GM12801 (cell line): ENCODE data around the gene FXR1.

Experiments used
- TF ChIP-seq, protein P1 (sequence below): IDR thresholded peaks from one replicate; pipeline ENCODE4 v1.5.1; 2011; ENCODE audit warnings: control low read depth; ENCODE audit not compliant: insufficient read length; ENCODE audit errors: extremely low read depth

The FXR1 gene

DNA sequence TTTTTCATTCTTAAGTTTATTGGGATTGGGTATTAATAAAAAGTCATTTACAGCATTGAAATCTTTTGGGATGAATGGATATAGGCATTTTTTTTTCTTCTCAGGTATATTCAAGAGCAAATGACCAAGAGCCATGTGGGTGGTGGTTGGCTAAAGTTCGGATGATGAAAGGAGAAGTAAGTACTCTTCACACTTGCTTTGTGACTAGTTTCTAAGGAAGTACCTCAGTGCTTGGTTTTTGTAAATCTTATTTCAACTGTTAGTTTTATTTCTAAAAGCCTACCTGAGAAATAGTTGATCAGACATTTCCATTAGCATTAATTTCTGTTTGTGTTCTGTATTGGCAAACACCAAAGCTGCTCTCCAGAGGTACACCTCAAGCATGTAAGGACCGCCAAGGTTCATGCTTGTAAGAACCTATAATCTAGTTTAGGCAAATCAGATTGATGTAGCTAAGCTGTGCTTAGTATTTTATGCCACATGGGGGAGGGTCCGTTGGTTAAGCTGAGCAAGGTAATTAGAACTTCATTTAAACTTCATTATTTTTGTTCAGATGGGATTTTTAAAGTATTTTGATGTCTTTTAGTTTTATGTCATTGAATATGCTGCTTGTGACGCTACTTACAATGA, 35.4 kb downstream of the FXR1 start:
- TF ChIP-seq, protein P1, sequence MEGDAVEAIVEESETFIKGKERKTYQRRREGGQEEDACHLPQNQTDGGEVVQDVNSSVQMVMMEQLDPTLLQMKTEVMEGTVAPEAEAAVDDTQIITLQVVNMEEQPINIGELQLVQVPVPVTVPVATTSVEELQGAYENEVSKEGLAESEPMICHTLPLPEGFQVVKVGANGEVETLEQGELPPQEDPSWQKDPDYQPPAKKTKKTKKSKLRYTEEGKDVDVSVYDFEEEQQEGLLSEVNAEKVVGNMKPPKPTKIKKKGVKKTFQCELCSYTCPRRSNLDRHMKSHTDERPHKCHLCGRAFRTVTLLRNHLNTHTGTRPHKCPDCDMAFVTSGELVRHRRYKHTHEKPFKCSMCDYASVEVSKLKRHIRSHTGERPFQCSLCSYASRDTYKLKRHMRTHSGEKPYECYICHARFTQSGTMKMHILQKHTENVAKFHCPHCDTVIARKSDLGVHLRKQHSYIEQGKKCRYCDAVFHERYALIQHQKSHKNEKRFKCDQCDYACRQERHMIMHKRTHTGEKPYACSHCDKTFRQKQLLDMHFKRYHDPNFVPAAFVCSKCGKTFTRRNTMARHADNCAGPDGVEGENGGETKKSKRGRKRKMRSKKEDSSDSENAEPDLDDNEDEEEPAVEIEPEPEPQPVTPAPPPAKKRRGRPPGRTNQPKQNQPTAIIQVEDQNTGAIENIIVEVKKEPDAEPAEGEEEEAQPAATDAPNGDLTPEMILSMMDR: no peak

DNA sequence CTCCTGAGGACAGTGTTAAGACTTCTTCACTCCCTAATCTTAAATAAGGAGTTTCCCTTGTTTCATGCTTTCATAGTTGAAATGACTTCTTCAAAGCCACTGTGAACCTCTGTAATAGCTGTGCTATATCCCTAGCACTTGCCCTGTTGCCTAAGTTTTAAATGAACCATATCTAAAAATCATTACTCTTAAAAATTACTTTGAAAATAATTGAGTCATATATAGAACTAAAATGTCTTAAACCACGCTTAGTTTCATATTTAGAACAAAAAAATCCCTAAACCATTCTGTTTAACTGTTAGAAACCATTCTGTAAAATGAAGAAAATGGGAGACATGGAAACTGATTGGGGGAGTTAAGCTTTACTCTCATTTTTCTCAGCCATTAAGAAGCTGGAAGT, 47.2 kb downstream of the FXR1 start:
- TF ChIP-seq, protein P1: no peak

DNA sequence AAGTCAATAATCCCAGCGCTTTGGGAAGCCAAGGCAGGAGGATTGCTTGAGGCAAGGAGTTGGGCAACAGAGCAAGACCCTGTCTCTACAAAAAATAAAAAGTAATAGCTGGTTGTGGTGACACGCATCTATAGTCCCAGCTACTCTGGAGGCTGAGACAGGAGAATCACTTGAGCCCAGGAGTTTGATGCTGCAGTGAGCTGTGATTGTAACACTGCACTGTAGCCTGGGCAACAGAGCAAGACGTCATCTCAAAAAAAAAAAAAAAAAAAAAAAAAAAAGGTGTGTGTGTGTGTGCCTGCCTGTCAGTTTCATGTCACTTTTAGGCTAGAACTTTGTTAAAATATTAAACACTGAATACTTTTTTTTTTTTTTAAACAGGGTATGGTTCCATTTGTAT, 48.6 kb downstream of the FXR1 start:
- TF ChIP-seq, protein P1: no peak

DNA sequence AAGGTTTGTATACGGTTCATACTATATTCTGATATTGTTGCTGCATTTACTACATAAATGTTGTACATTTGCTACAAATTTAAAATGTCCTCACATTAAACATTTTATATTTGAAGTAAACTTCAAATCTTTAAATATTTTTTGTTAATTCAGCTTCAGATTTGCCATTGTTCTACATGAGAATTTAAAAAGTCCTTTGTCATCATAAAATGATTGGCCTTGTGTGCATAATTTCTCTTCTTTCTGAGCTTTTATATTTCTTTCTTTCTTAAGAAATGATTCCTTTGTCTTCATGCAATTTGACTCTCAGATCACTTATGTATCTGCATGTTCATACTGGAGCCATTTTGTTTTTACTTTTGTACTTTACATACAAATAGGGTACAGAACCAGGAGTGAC, 49.1 kb downstream of the FXR1 start:
- TF ChIP-seq, protein P1: no peak

DNA sequence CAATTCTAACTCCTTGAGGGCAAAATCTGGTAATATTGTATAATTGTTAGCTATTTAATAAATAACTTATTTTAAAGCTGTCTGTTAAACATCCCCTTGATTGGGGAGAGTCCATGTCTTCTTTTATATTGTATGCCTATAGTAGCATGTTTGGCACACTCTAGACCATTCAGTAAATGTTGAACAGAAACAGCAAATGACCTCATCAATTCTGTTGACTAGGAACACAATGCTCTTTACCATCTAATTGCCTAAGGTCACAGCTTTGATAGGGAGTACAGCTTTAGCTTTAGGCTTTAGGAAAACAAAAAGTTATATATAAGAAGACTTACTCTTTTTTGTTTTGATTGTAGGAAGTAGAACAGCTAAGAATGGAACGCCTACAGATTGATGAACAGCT, 50.1 kb downstream of the FXR1 start:
- TF ChIP-seq, protein P1: no peak

DNA sequence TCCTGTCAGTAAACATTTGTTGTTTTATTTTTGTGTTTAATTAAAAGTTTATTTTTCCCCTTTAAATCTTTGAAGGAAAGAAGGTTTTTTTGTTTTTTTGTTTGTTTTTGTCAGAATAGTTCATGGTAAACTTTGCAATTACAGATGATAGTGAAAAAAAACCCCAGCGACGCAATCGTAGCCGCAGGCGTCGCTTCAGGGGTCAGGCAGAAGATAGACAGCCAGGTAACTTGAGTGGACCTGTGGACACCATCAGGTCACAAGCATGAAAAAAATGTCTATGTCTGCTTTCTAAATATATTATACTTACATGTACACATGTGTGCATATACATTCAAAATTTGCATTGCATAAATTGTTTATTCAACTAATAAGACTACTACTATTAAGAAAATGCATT, 58.5 kb downstream of the FXR1 start:
- TF ChIP-seq, protein P1: no peak

DNA sequence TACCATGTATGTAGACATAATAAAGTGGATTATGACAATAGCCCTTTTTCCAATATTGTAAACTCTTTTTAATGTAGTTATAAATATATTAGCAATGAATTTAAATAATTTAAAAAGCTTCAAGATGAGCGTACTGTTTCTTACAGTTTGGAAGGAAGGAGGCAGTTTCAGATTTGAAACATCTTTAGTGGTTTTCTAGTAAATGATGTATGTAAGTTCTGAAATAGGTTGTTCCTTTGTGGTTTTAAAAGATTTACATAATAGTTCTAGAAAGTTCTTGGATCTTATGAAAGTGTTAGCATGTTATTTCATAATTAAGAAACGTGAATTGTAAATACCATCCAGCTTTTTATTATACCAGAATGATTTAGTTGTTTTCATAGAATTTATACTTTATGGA, 61.1 kb downstream of the FXR1 start:
- TF ChIP-seq, protein P1: no peak
